Anterior cingulate cortex (tissue), 58 donors: ENCODE results near the gene WDR43.
A peak's percentile ranks its signal among the peaks of the same experiment; 100 is the strongest.

ENCODE experiments used
- DNase-seq, 58 donors: peaks; one replicate each; lab custom pipeline; 2025; lab: John Stamatoyannopoulos, UW

Gene WDR43

GRCh38 chr2:28990445-28990844, 96.0 kb downstream of the WDR43 start:
- DNase-seq: no peak

GRCh38 chr2:28991021-28991420, 96.6 kb downstream of the WDR43 start:
- DNase-seq: peak in 11 of 58 donors; percentile 7 to 49 (median 30)

- no peak for DNase-seq
Observed at GRCh38 chr2:28991460-28991859, 97.0 kb downstream of the WDR43 start.

- no peak for DNase-seq
Observed at GRCh38 chr2:28993206-28993960, 98.9 kb downstream of the WDR43 start.

DNA sequence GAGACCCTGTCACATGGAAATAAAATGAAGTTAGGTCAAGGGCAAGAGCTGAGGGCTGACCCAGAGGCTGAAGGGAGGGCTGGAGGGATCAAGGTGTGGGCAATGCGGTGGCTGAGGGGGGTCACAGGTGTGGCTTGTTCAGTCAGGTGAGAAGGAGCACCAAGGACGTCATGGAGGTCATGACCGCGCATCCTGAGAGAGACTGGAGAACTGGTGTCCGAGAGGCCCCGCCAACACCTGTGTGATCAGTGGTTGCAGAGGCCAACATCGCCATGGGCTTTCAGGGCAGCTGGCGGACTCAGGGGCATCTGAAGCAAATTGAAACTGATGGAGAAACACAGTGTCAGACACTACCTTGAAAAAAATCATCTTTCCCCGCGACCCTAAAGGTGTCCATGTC, 99.6 kb downstream of the WDR43 start:
- DNase-seq: no peak

DNA sequence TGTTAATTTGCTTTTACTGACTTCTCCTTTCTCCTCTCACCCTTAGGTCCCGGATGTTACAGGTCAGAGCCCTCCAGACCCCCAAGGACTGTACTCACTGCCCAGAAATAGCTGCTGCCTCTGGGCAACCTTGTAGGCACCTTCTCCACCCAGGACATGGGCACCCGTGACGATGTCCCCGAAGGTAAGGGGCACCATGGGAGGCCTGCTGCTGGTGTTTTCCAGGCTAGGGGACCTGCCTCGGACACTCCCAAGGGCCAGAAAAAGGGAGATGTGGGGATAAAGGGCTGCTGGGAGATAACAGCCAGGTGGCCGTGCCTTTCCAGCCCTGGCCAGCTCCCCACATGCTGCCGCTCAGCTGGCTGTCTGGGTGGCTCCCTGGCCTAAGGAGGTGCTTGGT, 100.2 kb downstream of the WDR43 start:
- DNase-seq: no peak

GRCh38 chr2:28995765-28996750, 101.6 kb downstream of the WDR43 start:
- no peak for DNase-seq

GRCh38 chr2:28997237-28997846, 102.9 kb downstream of the WDR43 start:
- DNase-seq: peak in 12 of 58 donors; percentile 7 to 39 (median 22)
